OCI-LY7 (cell line): ENCODE data around the gene PAPOLB.

Experiments
- CTCF ChIP-seq: fragments of 200-600 bp; sonication (generic); conservative IDR thresholded peaks from 2 replicates; pipeline ENCODE4 v1.5.1; 2014; ENCODE audit warnings: mild to moderate bottlenecking, antibody characterized with exemption, low read length, moderate library complexity, mixed read lengths
- EZH2phosphoT487 ChIP-seq: fragments of 200-600 bp; sonication (generic); IDR thresholded peaks from 2 replicates; pipeline ENCODE4 v1.6.1; 2018; ENCODE audit warnings: low read depth, borderline replicate concordance, mild to moderate bottlenecking, mixed run types, antibody characterized with exemption, low read length, moderate library complexity, mixed read lengths

GRCh38 chr7:4838626-4839334 is 23.1 kb downstream of the PAPOLB start:
- TF ChIP-seq CTCF (no peak), EZH2phosphoT487 (no peak)
